Neural progenitor cell (in vitro differentiated cells): Measurements from ENCODE around the gene FARS2. TPM values are rescaled to one million over a fixed set of nuclear protein-coding genes. Genes with fewer than 3 reads are reported as not detected.

Source experiments
- DNase-seq: peaks from one replicate; pipeline ENCODE4 v3.0.0-alpha.2; 2016; ENCODE audit warnings: low spot score
- H2AFZ ChIP-seq: fragments of 200-600 bp; sonication (generic); replicated peaks from 2 replicates; pipeline ENCODE4 v1.6.1; 2016; ENCODE audit warnings: antibody characterized with exemption
- H3F3A ChIP-seq: fragments of 200-600 bp; sonication (generic); 2 replicates; pipeline ENCODE4 v1.6.1; 2016; ENCODE audit warnings: antibody characterized with exemption, low read depth
- H3K27ac ChIP-seq: fragments of 200-600 bp; sonication (generic); 2 replicates; pipeline ENCODE4 v1.5.1; 2016; ENCODE audit warnings: mild to moderate bottlenecking
- H3K27me3 ChIP-seq: fragments of 200-600 bp; sonication (generic); 2 replicates; pipeline ENCODE4 v1.6.1; 2016; ENCODE audit warnings: mild to moderate bottlenecking, moderate library complexity
- H3K36me3 ChIP-seq: fragments of 200-600 bp; sonication (generic); 2 replicates; pipeline ENCODE4 v1.5.1; 2016
- H3K4me1 ChIP-seq: fragments of 200-600 bp; sonication (generic); 2 replicates; pipeline ENCODE4 v1.6.1; 2016; ENCODE audit warnings: mixed run types
- H3K4me2 ChIP-seq: fragments of 200-600 bp; sonication (generic); 2 replicates; pipeline ENCODE4 v1.6.1; 2016
- H3K4me3 ChIP-seq: fragments of 200-600 bp; sonication (generic); 2 replicates; pipeline ENCODE4 v1.5.1; 2016
- H3K79me2 ChIP-seq: fragments of 200-600 bp; sonication (generic); 2 replicates; pipeline ENCODE4 v1.6.1; 2016; ENCODE audit warnings: low read depth
- H3K9ac ChIP-seq: fragments of 200-600 bp; sonication (generic); 2 replicates; pipeline ENCODE4 v1.6.1; 2016
- H3K9me3 ChIP-seq: fragments of 200-600 bp; sonication (generic); 2 replicates; pipeline ENCODE4 v1.5.1; 2016; ENCODE audit warnings: low read depth
- H4K20me1 ChIP-seq: fragments of 200-600 bp; sonication (generic); 2 replicates; pipeline ENCODE4 v1.6.1; 2016; ENCODE audit warnings: low read depth
- H3K27ac Mint-ChIP-seq: 3 replicates; pipeline ENCODE4 v1.8.0; 2021; ENCODE audit warnings: mixed read lengths
- H3K27me3 Mint-ChIP-seq: 2 replicates; pipeline ENCODE4 v1.8.0; 2022; ENCODE audit warnings: low read depth, mild to moderate bottlenecking, inconsistent platforms, moderate library complexity, mixed read lengths; ENCODE audit not compliant: insufficient read depth
- H3K36me3 Mint-ChIP-seq: 3 replicates; pipeline ENCODE4 v1.8.0; 2021; ENCODE audit warnings: mixed read lengths
- H3K4me1 Mint-ChIP-seq: 3 replicates; pipeline ENCODE4 v1.8.0; 2021; ENCODE audit warnings: mixed read lengths
- H3K4me3 Mint-ChIP-seq: 3 replicates; pipeline ENCODE4 v1.8.0; 2021; ENCODE audit warnings: mild to moderate bottlenecking, moderate library complexity, mixed read lengths
- H3K9me3 Mint-ChIP-seq: 3 replicates; pipeline ENCODE4 v1.8.0; 2020; ENCODE audit warnings: mixed read lengths
- CTCF ChIP-seq: fragments of 200-600 bp; sonication (generic); IDR thresholded peaks from 2 replicates; pipeline ENCODE4 v1.5.1; 2017; ENCODE audit warnings: antibody characterized with exemption, mild to moderate bottlenecking
- EZH2 ChIP-seq: fragments of 200-600 bp; sonication (generic); IDR thresholded peaks from 2 replicates; pipeline ENCODE4 v1.6.1; 2017; ENCODE audit warnings: antibody characterized with exemption, mild to moderate bottlenecking, moderate library complexity
- EZH2phosphoT487 ChIP-seq: fragments of 200-600 bp; sonication (generic); IDR thresholded peaks from 2 replicates; pipeline ENCODE4 v1.6.1; 2017; ENCODE audit warnings: antibody characterized with exemption
- total RNA-seq: library from RNA; depleted of rRNA; stranded (reverse); fragments of >200 nt; gene quantifications from 2 replicates; pipeline ENCODE4 v1.2.3, GENCODE V29; 2015; ENCODE audit warnings: low replicate concordance

FARS2 gene
- total RNA-seq, 1 donor from 2014 or later: 10.8 TPM

DNA sequence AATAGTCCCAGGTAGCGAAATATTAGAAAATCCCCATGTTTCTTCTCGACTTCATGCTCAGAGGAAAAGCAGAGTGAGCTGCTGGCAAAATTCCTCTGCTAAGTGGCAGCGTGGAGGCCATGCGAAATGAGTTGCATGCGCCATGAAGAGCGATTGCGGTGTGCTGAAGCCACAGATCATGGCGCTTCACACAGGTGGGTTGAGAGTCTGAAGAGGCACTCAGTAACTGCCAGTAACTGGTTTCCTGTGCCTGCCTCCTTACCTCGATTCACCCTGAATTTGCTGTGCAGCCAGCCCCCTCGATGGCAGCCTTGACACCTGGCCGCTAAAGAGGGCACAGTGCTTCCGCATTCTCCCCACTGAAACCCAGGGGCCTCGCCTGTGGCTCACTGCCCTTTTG is 443.9 kb downstream of the FARS2 start:
- H3K4me3 Mint-ChIP-seq: no peak overlapping the region
- peaks cover 5% of the 10 kb centered on the region for H3K36me3 Mint-ChIP-seq
- no peak overlapping the region for H3K9ac ChIP-seq
- H3K9me3 Mint-ChIP-seq: peaks cover 3% of the 10 kb centered on the region
- no peaks in the 10 kb centered on the region for H3K27me3 Mint-ChIP-seq
- no peak for DNase-seq
- H2AFZ ChIP-seq: no peak overlapping the region
- no peaks in the 10 kb centered on the region for H3F3A ChIP-seq
- no peaks in the 10 kb centered on the region for H3K36me3 ChIP-seq
- H3K27ac ChIP-seq: no peak overlapping the region
- no peaks in the 10 kb centered on the region for H4K20me1 ChIP-seq
- no peak overlapping the region for H3K4me2 ChIP-seq
- H3K27ac Mint-ChIP-seq: no peak overlapping the region
- TF ChIP-seq EZH2phosphoT487 (no peak), CTCF (no peak), EZH2 (no peak)
- no peaks in the 10 kb centered on the region for H3K9me3 ChIP-seq
- no peaks in the 10 kb centered on the region for H3K4me1 ChIP-seq
- no peak overlapping the region for H3K4me3 ChIP-seq
- no peaks in the 10 kb centered on the region for H3K79me2 ChIP-seq
- no peaks in the 10 kb centered on the region for H3K4me1 Mint-ChIP-seq
- H3K27me3 ChIP-seq: no peaks in the 10 kb centered on the region

GRCh38 chr6:5706124-5707033 is 445.1 kb downstream of the FARS2 start:
- no peaks in the 10 kb centered on the region for H3F3A ChIP-seq
- H4K20me1 ChIP-seq: no peaks in the 10 kb centered on the region
- DNase-seq: no peak
- Mint-ChIP-seq H3K4me1 (no peaks in the 10 kb centered on the region), H3K27ac (no peak overlapping the region), H3K36me3 (peaks cover 2% of the 10 kb centered on the region), H3K27me3 (no peaks in the 10 kb centered on the region), H3K4me3 (no peak overlapping the region), H3K9me3 (peaks cover 3% of the 10 kb centered on the region)
- no peak overlapping the region for H3K4me2 ChIP-seq
- H2AFZ ChIP-seq: no peak overlapping the region
- H3K4me1 ChIP-seq: no peaks in the 10 kb centered on the region
- no peaks in the 10 kb centered on the region for H3K79me2 ChIP-seq
- no peaks in the 10 kb centered on the region for H3K9me3 ChIP-seq
- TF ChIP-seq EZH2: no peak
- no peak for TF ChIP-seq CTCF
- no peak for TF ChIP-seq EZH2phosphoT487
- no peak overlapping the region for H3K9ac ChIP-seq
- no peaks in the 10 kb centered on the region for H3K27me3 ChIP-seq
- H3K36me3 ChIP-seq: no peaks in the 10 kb centered on the region
- no peak overlapping the region for H3K27ac ChIP-seq
- H3K4me3 ChIP-seq: no peak overlapping the region

DNA sequence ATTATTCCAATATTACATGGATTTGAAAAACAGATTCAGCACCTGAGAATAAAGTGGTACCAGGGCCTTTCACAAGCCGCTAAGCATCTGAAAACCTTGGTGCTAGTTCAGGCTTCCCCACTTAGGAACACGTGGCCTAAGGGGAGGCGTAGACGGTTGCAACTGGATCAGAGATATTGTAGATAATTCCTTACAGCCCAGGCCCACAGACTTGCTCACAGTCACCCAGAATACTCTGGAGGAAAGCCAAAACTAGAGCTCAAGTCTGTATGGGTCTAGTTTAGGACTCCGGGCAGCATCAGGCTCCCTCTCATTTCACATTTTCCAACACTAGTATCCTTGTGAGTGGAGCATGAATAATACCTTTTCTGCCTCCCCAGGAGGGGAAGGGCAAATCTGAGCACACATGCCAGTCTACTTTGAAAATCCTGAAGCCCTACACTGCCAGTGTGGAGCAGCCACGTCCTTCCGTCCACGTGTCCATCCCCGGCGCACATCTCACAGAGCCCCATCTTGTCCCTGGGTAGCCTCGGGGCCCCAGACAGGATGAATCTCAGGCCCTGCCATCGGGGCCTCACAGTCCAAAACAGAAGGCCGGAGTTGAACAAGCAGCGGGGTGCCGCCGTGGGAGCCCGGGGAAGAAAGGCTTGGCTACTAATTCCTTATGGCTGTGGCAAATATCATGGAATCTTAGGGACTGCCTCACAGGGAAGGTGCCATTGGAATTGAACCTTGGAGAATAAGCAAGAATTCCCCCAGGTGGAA is 446.1 kb downstream of the FARS2 start:
- Mint-ChIP-seq H3K4me3 (no peak overlapping the region), H3K4me1 (no peaks in the 10 kb centered on the region), H3K9me3 (peaks cover 3% of the 10 kb centered on the region), H3K27ac (no peak overlapping the region), H3K27me3 (peaks cover 1% of the 10 kb centered on the region), H3K36me3 (peaks cover 2% of the 10 kb centered on the region)
- Histone ChIP-seq H3K36me3 (no peaks in the 10 kb centered on the region), H3K9me3 (no peaks in the 10 kb centered on the region), H3K27ac (no peak overlapping the region), H3K4me2 (no peak overlapping the region), H4K20me1 (no peaks in the 10 kb centered on the region), H2AFZ (no peak overlapping the region), H3K4me3 (no peak overlapping the region), H3K79me2 (no peaks in the 10 kb centered on the region), H3K9ac (no peak overlapping the region), H3K4me1 (no peaks in the 10 kb centered on the region), H3K27me3 (no peaks in the 10 kb centered on the region), H3F3A (no peaks in the 10 kb centered on the region)
- DNase-seq: no peak
- TF ChIP-seq EZH2: no peak
